Kidney epithelial cell (primary cell): Measurements from ENCODE around the gene PFDN1. TPM values are rescaled to one million over a fixed set of nuclear protein-coding genes. Genes with fewer than 3 reads are reported as not detected.

ENCODE experiments used
- DNase-seq: peaks from one replicate; pipeline ENCODE4 v3.0.0-alpha.2; 2010; ENCODE audit warnings: low read depth
- H3K27me3 ChIP-seq: 2 replicates; pipeline ENCODE4 v1.6.0; 2011; ENCODE audit warnings: low read length; ENCODE audit not compliant: control insufficient read depth, insufficient read depth
- H3K36me3 ChIP-seq: 2 replicates; pipeline ENCODE4 v1.5.1; 2011; ENCODE audit warnings: low read length; ENCODE audit not compliant: control insufficient read depth, insufficient read depth
- H3K4me3 ChIP-seq: 2 replicates; pipeline ENCODE4 v1.5.1; 2011; ENCODE audit warnings: low read depth, mild to moderate bottlenecking, control low read depth, low read length
- total RNA-seq: library from RNA; depleted of rRNA; stranded (reverse); fragments of >200 nt; gene quantifications from 2 replicates; pipeline ENCODE4 v1.2.3, GENCODE V29; 2015
- TF ChIP-seq, protein P1 (sequence below): IDR thresholded peaks from 2 replicates; pipeline ENCODE4 v1.5.1; 2011; ENCODE audit warnings: mild to moderate bottlenecking, moderate library complexity, low read length, control low read depth, inconsistent platforms; ENCODE audit not compliant: insufficient read depth, poor library complexity, severe bottlenecking

The PFDN1 gene
- total RNA-seq, 1 donor from 2014 or later: 124 TPM

DNA sequence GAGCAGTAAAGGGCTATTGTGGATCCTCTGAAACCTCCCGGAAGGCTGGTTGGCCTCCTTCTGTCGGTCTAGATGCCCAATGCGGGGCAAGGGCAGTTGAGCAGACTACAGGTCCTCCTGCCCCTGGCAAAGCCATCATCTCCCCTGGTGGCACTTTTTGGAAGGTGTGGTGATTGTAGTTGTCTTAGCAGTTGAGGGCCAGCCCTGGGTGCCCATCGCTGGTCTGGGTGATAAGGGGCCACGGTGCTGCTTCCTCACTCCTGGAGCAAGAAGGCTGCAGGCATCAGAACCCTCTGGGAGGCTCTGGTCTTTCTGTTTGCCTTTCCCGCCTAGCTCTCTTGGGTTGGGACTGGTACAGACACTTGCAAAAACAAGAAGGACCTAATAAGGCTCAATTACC is 64.1 kb downstream of the PFDN1 start:
- TF ChIP-seq, protein P1, sequence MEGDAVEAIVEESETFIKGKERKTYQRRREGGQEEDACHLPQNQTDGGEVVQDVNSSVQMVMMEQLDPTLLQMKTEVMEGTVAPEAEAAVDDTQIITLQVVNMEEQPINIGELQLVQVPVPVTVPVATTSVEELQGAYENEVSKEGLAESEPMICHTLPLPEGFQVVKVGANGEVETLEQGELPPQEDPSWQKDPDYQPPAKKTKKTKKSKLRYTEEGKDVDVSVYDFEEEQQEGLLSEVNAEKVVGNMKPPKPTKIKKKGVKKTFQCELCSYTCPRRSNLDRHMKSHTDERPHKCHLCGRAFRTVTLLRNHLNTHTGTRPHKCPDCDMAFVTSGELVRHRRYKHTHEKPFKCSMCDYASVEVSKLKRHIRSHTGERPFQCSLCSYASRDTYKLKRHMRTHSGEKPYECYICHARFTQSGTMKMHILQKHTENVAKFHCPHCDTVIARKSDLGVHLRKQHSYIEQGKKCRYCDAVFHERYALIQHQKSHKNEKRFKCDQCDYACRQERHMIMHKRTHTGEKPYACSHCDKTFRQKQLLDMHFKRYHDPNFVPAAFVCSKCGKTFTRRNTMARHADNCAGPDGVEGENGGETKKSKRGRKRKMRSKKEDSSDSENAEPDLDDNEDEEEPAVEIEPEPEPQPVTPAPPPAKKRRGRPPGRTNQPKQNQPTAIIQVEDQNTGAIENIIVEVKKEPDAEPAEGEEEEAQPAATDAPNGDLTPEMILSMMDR: no peak
- Histone ChIP-seq H3K27me3 (no peaks in the 10 kb centered on the region), H3K36me3 (no peaks in the 10 kb centered on the region), H3K4me3 (no peak overlapping the region)
- DNase-seq: no peak

DNA sequence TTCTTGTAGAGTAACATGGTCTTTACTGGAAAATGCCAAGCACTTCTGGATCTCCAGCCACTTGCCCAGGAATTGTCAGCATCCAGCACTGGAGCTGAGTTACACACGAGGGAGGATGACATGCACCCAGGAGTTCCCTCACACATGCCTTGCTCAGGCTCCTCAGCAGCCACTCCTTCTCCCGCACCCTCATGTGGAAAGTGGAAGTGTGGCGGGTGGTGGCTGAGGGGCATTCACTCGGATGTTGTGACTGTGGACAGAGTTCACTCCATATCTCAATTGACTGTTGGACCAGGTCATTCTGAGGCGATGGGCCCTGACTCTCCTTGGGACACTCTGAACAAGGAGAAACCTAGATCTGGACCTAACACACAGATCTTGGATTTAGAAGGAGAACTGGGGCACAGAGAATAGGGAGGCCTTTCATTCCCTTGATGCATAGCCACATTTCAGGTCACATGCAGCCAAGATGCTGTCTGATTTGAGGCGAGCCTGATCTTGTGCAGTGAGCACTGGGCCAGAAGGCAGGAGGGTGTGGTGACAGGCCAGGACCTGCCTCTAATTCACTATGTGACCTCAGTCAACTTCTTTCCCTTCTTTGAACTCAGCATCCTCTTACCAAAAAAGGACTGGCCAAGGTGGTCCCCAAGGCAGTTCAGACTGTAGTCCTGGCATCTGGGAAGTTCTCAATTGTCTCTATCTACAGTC is 65.9 kb downstream of the PFDN1 start:
- DNase-seq: no peak
- no peaks in the 10 kb centered on the region for H3K27me3 ChIP-seq
- TF ChIP-seq, protein P1: no peak
- no peak overlapping the region for H3K4me3 ChIP-seq
- H3K36me3 ChIP-seq: no peaks in the 10 kb centered on the region

DNA sequence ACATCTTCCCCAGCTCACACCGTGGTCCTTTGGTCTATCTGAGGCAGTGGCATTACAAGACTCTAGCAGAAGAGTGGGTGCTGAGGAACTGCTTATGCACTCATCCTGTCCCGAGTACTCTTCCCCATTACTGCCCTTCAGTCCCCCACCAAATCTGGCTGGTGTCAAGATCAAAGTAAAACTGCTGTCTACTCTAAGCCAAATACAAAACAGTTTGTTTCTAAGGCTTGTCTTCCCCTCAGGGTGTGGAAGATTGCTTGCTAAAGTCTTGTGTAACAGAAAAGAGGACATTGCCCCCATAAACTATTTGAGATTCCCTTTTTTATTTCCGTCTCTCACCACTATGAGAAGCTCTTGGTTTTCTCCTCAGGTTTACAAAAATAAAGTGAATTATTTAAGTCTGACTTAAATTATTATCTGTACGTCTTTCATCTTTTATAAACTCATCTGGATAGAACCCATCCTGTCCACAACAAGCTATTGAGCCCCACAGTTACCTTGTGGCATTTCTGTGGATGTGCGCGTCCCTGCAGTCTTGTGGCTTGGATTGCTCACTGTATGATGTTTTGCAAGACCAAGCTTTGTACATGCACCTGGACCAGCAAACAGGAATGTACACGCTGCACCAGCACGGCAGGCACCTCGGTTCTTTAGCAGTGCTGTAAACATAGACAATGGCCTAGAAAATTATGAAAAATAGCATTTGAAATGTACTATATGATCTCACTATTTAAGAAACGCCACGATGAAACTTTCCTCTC is 66.9 kb downstream of the PFDN1 start:
- Histone ChIP-seq H3K27me3 (no peaks in the 10 kb centered on the region), H3K36me3 (no peaks in the 10 kb centered on the region), H3K4me3 (no peak overlapping the region)
- DNase-seq: no peak
- TF ChIP-seq, protein P1: no peak

DNA sequence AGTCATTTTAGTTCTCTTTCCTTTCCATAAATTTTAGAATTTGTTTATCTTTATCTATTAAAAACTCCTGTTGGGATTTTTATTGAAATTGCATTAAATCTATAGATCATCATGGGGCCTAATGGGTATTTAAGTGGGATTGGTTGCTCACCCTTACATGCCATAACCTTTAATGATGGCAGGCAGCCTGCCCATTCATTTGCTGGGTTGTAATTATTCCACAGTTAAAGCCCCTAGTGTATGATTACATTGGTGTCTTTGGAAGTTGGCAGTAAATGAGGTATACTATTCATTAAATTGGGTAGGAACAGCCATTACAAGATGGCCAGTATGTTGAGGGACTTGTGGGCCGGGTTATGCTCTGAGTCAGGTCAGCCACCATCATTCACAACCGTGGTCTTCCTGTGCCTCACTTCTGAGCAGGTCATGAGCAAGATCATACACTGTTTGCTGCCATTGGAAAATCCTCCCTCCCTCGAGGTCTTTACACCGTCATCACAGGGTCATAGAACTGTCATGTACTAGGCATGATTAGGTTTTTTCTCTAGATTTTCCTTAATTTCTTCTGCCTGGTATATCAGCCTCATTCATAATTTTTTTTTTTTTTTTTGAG is 68.4 kb downstream of the PFDN1 start:
- DNase-seq: no peak
- Histone ChIP-seq H3K36me3 (no peaks in the 10 kb centered on the region), H3K4me3 (no peak overlapping the region), H3K27me3 (no peaks in the 10 kb centered on the region)
- TF ChIP-seq, protein P1: no peak

DNA sequence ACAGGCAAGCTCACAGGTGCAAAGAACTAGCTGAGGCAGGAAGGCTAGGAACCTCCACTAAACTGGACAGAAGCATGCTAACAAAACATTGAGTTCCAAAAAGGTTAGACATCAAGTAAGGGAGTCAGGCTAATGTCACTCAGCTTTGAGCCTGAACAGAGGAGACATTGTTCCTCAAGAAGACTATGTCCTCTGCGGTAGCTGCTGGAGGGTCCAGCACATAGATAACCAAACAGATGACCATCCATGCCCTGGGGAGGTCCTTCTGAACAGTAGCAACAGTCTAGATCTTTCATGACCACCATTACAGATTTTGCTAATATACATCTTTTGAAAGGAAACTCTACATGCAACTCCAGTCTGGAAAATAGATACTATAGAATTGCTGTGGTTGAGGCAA is 70.2 kb downstream of the PFDN1 start:
- DNase-seq: no peak
- no peaks in the 10 kb centered on the region for H3K27me3 ChIP-seq
- no peak overlapping the region for H3K4me3 ChIP-seq
- TF ChIP-seq, protein P1: no peak
- H3K36me3 ChIP-seq: no peaks in the 10 kb centered on the region
